GM21619 (cell line): ENCODE results near the gene IP6K3.

Experiments
- ATAC-seq: cut with Tn5 transposase; IDR thresholded peaks from one replicate; pipeline ENCODE4 v1.9.1; 2021; ENCODE audit not compliant: unreplicated experiment

Gene IP6K3

DNA sequence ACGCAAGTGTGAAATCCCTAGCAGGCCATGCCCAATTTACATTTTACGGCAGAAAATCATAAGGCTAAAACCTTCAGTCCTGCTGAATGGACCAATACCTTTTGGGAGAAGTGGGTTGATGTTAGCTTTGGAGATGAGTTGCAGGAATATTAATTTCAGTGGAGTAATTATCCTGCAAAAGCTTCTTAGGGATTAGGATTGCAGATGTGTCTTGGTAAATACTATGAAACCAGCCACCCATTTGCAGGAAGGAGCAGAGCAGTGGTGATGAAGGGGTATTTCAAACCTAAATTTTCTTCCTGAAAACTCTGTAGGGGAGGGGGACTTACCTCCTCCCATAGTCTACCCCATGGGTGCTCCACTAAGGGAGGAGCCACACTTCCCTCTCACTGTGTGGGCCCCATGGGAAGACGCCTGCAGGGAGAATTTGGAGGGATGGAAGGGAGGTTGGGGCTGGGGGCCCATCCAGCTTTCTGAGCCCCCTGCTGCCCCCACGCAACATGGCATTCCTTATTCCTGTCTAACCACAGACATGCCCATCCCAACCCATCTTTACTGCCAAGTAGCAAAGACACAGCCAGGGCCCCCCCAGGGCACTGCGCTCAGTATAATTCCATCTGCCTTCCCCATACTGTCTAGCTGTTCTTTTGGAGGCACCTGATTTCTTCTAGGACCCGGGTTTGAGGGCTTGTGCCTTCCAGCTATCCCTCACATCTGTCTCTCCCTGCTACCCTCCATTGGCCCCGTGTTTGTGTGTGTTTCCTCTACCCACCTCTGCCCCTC, 20.6 kb downstream of the IP6K3 start:
- no peak for ATAC-seq

DNA sequence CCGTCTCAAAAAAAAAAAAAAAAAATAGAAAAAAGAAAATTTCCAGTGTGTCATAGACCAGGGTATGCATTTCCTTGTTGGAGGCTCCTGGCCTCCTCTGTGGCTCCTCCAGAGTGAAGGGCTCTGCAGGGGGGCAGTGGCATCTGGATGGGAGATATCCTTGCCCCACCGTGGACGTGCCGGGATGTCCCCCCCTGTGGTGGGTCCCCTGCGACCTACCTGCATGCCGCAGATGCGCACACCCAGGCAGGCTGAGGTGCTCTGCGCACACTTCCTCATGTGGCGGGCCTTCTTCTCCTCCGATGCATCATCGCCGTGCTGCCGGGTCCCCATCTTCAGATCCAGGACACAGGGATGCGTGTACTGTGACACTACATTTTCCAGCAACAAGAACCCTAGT, 21.5 kb downstream of the IP6K3 start:
- ATAC-seq: no peak

DNA sequence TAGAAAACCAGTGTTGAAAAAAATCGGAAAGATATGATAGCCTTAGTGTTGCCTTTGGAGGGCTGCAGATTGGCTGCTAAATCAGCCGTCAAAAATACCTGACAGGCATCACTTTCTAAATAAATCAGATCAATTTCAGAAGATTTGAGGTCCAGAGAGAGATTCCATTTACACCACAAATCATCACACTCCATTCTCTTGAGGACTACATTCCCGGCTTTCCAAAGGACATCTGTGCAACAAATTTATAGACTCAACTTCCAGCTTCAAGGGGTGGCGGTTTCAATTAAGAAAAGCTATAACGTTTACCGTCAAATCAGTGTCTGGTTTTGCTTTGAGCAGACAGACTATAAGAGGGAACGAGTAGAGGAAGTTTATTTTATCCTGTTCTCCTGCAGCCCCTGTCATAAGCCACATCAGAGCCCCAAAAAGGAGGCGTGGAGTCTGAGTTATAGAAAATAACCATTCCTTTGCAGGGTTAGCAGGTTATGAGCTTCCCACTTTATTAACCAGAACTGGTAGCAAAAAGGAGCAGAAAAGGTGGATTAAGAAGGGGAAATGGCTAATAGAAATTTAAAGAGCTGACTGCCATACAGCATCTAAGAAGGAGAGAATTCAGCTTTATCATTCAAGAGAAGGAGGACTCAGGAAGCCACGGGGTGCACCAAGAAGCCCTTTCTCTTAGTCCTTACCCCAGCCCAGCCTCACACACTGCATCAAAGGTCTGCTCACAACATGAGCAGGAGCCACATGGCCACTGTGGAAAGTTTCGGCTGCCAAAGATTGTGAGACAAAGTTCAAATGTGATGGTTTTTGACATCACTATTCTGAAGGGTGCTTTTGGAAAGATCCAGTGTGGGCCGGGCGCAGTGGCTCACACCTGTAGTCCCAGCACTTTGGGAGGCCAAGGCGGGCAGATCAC, 22.3 kb downstream of the IP6K3 start:
- ATAC-seq: no peak

DNA sequence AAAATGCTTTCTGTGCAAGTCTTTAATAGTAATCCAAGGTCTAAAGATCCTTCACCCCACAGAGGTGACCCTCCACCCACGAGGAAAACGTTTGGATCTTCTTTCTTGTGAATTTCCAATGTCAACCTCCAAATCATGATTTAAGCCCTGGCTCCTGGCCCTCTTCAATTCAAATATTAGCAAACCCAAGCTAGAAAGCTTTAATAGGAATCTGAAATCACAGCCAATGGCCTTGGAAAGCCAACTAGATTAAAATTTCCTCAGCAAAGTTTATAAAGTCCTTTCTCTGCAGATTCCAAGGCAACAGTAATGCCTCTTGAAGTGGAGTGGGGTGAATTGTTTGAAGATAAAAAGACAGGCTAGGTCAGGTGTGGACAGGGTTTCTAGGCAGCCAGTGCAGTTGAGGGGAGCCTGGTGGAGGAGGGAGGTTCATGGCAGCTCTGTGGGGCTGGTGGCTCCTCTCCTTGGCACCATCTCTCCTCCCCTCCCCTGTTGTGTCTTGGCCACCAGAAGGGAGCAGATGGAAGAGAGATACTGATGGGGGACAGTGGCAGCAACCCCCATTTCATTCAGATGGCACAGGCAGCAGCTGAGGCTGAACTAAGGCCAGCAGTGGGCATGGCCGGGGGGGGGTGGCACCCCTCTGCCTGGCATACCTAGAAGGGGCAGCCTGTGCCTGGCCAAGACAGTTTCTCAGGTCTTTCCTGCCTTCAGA, 23.2 kb downstream of the IP6K3 start:
- no peak for ATAC-seq

DNA sequence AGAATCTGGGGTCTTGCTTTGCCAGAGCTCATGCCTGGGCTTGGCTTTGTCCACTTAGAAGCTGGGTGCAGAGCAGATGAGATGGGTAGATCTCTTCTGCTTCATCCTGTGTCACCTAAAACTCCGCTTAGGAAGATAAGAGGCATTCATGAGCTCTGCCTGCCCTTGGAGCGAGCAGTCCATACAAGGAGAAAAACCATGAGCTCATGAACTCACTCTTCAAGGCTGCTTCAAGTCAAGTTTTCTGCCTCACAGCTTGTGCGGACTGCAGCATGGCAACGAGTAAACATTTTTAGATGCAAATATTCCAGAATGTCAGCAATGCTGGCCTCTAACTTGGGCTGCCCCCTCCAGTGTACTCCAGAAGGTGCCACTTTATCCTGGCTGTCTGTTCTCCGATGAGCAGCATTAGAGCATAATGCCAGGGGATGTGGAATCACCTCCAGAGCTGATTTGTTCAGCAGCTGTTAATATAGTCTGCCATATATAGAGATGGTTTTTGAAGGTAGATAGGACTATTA, 24.5 kb downstream of the IP6K3 start:
- no peak for ATAC-seq

DNA sequence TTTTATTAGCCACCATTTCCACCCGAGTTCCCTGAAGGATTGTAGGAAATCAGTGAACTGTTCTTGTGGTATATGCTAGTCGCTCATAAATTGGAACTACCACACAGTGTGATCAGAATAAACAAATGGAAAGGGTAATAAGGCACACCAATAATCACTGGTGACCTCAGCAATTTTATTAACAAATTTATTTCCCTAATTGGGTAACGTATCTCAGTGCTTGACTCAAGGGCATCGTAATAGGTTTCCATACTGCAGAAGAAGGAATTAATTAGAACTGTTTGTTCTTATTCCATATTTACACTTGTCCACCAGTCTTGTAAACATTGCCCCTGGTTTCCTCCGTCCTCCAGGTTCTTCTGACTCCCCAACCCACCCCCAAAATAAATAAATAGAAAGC, 25.2 kb downstream of the IP6K3 start:
- ATAC-seq: no peak

DNA sequence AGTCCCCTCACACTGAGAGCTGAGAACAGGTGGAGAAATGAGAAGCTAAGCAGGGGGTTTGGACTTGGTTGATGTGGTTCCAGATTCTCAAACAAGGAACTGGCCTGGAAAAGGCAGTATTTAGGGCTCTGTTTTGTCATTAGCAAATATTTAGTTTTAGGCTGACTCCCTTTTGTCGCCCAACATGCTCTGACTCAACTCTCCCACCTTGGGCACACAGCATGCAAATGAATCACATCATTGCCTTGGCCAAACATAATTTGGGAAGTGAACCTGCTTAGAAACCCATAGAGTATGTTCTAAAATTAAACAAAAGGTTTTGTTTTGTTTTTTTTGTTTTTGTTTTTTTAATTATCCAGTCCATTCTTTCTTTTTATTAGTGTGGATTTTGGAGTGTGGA, 25.7 kb downstream of the IP6K3 start:
- no peak for ATAC-seq

DNA sequence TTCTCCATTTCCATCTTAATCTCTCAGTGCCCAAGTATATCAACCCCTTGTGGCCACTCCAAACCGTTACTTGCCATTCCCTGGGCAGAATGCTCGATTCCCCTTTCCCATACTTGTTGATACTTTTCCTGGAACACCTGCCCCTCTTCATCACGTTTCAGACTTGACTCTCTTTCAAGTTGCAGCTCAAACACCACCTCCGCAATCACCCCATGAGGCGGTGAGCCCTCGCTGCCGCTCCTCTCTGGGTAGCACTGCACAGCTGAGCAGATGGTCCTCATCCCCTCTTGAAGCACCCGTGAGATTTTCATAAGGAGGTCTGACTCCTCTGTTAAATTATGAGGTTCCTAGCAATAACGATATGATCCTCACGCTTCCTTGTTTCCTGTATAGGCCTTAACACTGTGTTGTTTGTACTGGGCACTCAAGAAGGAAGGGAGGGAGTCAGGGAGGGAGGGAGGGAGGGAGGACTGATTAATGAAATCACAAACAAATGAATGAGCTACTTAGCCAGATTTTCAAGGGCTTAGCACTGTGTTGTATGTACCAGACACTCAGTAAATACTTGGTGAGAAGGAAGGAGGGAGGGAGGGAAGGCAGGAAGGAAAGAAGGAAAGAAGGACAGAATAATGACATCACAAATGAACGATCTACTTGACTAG, 27.2 kb downstream of the IP6K3 start:
- no peak for ATAC-seq

DNA sequence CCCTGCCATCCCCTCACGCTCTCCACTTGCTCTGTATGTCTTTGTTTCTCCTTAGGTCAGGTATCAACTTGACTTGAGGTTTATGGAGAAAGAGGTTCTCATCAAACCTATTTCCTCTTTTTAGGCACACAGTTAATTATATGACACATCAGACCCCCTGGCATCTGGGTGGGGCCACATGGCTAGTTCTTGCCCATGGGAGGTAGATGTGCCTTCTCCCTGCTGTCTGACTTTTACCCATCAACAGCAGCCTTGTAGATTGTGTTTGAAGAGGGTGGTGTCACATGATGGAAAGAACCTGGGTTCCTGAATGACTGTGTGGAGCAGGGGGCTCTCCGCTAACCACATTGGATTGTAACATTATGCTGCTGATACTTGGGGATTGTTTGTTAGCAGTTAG, 28.0 kb downstream of the IP6K3 start:
- ATAC-seq: no peak

DNA sequence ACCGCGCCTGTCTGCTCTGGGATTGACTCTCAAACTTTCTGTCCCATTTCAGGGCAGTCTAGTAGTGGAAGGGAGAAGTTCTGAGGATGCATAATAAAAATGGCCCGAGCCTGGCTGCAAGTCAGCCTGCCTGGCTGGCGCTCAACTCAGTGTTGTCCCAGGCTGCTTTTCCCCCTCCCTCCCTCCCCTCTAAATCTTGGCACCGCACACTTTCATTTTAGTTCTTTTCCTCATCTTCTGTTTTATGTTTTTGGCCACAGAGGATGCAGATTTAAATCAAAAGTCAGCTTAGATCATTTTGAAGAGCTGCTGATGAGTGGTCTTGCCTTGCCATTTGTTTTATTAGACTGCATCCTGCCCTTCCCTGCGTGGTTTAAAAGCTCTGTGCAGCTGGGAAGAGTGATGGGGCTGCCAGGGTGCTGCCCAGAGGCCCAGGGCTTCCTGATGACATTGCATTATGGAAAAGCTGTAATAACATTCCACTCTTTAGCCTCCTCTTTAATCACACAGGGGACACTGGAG, 28.7 kb downstream of the IP6K3 start:
- ATAC-seq: no peak

DNA sequence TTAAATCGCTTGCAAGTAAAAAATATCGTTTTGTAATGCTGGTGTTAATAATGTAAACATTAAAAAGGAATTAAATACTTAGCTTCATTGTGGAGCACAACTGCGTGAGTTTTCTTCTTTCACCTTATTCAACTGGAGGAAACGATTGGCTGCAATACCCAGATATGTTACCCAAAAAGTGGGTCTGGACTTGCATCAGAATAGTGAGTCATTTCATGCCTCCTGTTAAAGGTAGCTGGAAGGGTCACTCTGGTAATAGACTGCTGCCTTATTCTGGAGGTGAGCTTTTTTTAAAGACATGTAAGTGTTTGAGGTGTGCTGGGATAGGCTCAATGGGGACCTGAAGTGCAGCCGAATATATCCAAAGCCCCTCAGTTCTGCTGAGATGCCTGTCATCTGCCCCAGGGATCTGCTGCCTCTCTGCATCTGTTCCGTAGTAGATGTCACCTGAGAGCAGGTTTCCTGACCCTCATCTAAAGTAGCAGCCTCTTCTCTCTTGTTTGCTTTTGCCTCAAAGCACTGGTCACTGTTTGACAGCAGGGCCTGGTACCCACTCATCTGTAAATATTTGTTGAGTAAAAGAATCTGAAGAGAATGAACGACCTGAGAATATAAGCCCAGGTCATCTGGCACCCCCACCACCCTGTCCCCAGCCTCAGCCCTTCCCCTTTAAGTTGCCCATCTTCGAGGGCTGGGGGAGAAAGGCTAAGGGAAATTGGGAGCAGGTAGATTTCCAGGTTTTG, 29.6 kb downstream of the IP6K3 start:
- no peak for ATAC-seq

DNA sequence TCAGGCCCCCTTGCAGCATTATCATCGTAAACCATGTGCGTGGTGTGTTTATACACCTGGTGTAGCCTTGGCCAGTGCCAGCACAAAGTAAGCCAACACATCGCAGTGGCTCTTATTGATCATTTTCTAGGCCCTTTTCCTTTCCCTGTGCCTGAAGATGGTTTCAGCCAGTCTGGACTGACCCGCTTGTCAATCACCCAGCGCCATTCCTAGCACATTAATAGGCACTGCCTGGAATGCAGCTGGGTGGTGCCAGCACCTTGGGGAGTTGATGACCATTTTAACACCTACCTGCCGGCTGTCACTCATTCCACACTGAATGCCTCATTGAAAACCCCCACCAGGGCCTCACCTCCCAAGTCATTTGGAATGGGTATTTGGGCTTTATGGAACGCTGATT, 30.3 kb downstream of the IP6K3 start:
- ATAC-seq: no peak

DNA sequence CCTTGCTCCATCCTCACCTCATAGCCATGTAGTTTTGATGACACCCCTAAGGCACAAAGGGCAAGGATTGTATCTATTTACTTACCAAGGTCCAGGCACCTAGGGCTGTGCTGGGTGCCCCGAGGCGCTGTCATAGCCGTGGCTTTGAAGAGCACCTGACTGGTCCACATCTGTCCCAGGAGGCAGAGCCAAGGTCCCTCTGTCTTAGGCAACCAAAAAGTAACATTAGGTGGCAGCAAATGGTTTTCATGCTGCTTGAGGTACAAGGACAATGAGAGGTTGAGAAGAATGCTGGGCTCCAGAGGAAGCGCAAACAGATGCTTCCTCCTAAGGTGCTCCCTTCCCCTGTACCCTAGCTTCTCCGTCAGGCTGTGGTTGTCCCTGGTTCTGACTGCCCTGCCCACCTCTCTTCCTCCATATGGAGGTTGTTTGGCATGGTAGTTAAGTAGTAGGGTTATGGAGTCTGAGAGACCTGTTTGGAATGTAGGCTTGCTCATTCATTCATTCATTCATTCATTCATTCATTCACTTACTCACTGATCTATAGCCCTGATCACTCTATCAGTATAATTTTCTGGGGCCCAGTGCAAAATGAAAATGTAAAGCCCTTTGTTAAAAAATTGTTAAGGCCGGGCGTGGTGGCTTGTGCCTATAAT, 32.2 kb downstream of the IP6K3 start:
- no peak for ATAC-seq

DNA sequence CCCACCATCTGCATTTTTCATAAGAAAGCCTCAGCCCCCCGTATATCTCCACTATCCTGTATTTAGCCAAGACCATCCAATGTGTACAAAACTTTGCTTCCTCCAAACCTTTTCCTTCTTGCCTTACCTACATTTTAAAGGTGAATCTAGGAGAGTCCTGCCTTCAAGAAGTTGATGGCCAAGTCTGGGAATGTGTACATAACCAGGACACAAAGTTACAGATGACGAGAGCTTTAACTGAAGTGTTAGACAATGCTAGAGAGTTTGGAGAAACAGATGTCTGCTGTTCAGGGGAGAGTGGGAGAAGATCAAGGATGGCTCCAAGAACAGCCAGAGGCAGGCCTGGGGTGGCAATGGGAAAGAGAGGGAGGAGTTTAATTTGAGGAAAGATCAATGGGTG, 32.9 kb downstream of the IP6K3 start:
- ATAC-seq: no peak

DNA sequence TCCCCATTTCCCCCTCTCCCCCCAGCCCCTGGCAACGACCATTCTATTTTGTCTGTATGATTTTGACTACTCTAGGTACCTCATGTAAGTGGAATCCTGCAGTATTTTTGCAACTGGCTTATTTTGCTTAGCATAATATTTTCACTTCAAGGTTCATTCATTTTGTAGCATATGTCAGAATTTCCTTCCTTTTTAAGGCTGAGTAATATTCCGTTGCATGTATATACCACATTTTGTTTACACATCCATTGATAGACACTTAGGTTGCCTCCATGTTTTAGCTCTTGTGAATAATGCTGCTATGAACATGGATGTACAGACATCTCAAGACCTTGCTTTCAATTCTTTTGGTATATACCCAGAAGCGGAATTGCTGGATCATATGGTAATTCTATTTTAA, 33.8 kb downstream of the IP6K3 start:
- ATAC-seq: no peak

DNA sequence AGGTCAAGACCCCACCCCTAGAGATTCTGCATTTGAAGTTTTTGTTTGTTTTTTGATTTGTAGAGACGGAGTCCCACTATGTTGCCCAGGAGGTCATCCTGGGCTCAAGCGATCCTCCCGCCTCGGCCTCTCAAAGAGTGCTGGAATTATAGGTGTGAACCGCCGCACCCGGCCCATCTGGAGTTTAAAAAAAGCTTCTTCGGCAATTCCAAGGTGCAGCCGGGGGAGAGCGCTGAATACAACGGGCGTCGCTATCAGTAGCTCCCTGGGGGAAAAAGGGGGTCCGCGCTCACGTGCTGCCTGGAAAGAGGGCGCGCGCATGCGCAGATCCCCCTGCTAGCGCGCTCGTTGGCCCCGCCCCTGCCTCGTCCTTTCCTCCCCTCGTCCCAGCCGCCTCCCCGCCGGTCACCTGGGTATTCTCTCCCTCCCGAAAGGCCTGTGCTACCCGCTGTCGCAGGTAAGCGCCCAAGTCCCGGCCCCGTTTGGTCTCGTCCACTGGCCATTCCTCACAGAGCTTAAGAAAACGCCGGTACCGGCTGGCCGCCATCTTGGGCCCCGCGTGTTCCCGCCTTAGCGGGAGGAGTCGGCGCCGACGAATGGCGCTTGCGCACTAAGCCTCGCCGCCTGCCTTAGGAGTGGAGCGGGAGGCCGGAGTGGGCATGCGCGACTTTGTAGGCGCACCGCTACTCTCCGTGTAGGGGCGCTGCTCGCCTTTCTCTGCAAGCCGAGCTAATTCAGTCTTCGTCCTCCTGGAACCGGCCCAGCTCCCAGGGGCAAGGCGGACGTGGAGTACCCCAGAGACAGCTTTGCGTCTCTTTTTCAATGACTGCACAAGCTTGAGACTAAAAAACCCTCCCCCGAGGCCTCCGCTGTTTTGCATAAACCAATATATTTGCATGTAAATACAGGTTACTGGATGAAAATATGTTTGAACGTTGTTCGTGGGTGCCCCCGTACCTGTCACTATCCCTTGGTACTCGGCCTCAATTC, 35.3 kb downstream of the IP6K3 start, which contains the start of gene UQCC2:
Gene UQCC2 (minus strand): TSS at position 561 of the 990 bp plus-strand sequence. CDS start 14 bp downstream, at position 547.
- ATAC-seq: peak; percentile 67

DNA sequence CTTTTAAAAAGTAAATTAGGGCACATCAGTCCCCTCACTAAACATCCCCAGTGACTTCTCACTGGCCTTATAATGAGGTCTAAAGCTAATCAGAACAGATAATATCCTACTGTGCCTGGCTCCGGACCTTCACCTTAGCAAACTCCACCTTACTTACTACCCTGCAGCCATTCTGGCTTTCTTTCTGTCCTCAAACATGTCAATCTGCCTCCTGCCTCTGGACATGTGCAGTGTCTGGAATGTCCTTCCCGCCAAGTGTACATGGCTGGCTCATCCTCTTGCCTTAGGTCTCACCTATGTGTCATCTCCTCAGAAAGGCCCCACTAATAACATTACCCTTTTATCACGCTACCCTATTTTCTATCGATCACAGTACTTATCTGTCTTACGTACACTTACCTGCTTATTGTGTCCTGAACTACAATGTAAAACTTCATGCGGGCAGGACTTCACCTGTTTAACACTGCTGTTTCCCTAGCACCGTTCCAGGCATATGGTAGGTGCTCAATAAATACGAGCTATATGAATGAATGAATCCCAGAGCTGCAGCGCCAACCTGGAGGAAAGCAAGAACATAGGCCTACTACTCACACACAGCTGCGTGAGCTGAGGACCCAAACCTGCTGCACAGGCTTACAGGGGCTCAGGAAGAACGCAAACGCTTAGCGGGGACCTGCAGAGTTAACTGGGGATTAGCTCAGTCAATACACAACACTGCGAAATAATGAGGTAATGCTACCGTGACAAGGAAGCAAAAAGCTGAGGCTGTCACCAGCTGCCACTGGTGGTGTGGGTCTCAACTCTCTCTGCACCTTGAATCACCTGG, 36.2 kb downstream of the IP6K3 start:
- ATAC-seq: no peak
